GM12878 (cell line): ENCODE measurements around the gene FAM89B. TPM values are rescaled to one million over a fixed set of nuclear protein-coding genes. Genes with fewer than 3 reads are reported as not detected.

ENCODE experiments used
- ATF7 ChIP-seq: fragments of 450-650 bp; IDR thresholded peaks from 2 replicates; pipeline ENCODE4 v1.6.1; 2016; ENCODE audit warnings: low read depth, mild to moderate bottlenecking
- CHD1 ChIP-seq: IDR thresholded peaks from 2 replicates; pipeline ENCODE4 v1.6.1; 2012; ENCODE audit warnings: low read depth, low read length, improper control_type of control experiment
- CHD4 ChIP-seq: fragments of 200-600 bp; sonication (generic); IDR thresholded peaks from 2 replicates; pipeline ENCODE4 v1.6.1; 2016; ENCODE audit warnings: mild to moderate bottlenecking
- ETV6 ChIP-seq, 2 experiments: fragments of 450-650 bp in 1 of 2; IDR thresholded peaks in 1 of 2; conservative IDR thresholded peaks in 1 of 2; 2 replicates each; pipeline ENCODE4 v1.6.1; 2014; ENCODE audit warnings: antibody characterized with exemption in 1 of 2, borderline replicate concordance in 1 of 2, low read depth in 1 of 2, mild to moderate bottlenecking in 1 of 2, moderate library complexity in 1 of 2
- FOXK2 ChIP-seq: fragments of 450-650 bp; IDR thresholded peaks from 2 replicates; pipeline ENCODE4 v1.6.1; 2017; ENCODE audit warnings: mild to moderate bottlenecking, moderate library complexity
- FOXM1 ChIP-seq: IDR thresholded peaks from 2 replicates; pipeline ENCODE4 v1.6.1; 2012; ENCODE audit warnings: low read depth, mild to moderate bottlenecking, inconsistent platforms, low read length, moderate library complexity
- HDAC2 ChIP-seq: fragments of 200-600 bp; sonication (generic); IDR thresholded peaks from 2 replicates; pipeline ENCODE4 v1.6.1; 2017
- IRF4 ChIP-seq: IDR thresholded peaks from 2 replicates; pipeline ENCODE4 v1.6.1; 2011; ENCODE audit warnings: low read depth, low read length
- JUNB ChIP-seq: IDR thresholded peaks from 2 replicates; pipeline ENCODE4 v1.6.1; 2016; ENCODE audit warnings: antibody characterized with exemption, mild to moderate bottlenecking
- MYB ChIP-seq: fragments of 150-350 bp; IDR thresholded peaks from 2 replicates; pipeline ENCODE4 v1.6.1; 2014; ENCODE audit warnings: mild to moderate bottlenecking, low read depth, low read length, borderline replicate concordance
- NFYA ChIP-seq: IDR thresholded peaks from 2 replicates; pipeline ENCODE4 v1.6.1; 2011; ENCODE audit warnings: low read depth, mild to moderate bottlenecking, low read length, improper control_type of control experiment, borderline replicate concordance
- PAX5 ChIP-seq: IDR thresholded peaks from 2 replicates; pipeline ENCODE4 v1.6.1; 2011; ENCODE audit warnings: low read depth, low read length, borderline replicate concordance
- RAD51 ChIP-seq: fragments of 450-650 bp; IDR thresholded peaks from 2 replicates; pipeline ENCODE4 v1.6.1; 2016; ENCODE audit warnings: moderate library complexity, mild to moderate bottlenecking, inconsistent platforms
- SMAD5 ChIP-seq: IDR thresholded peaks from 2 replicates; pipeline ENCODE4 v1.6.1; 2016; ENCODE audit warnings: antibody characterized with exemption, low read depth
- SP1 ChIP-seq: IDR thresholded peaks from one replicate; pipeline ENCODE4 v1.6.1; 2011; ENCODE audit warnings: low read depth, low read length
- SRF ChIP-seq, 2 experiments: IDR thresholded peaks; 2 replicates each; pipeline ENCODE4 v1.6.1; 2011; ENCODE audit warnings: low read depth in 2 of 2, low read length in 2 of 2, mild to moderate bottlenecking in 1 of 2, moderate library complexity in 1 of 2
- polyA plus RNA-seq, 11 experiments: library from polyadenylated mRNA; depleted of rRNA in 4 of 11; unstranded in 6 of 11; stranded (reverse) in 5 of 11; fragments of >200 nt; fragmentation: Nextera tagmentation in 4 of 11; fragmentation: Illumina TruSeq in 1 of 11; extraction: Ambion mirVana in 4 of 11; extraction: Trizol in 1 of 11; gene quantifications; 1 replicate in 1 of 11; 2 replicates in 10 of 11; pipeline versions ENCODE4 v1.2.1 to v1.2.3, GENCODE V29; 2011 to 2016; ENCODE audit warnings: inconsistent platforms in 2 of 11, missing spikeins in 2 of 11, low read depth in 1 of 11
- total RNA-seq, 4 experiments: library from RNA; depleted of rRNA in 3 of 4; stranded (reverse); fragments of >200 nt in 3 of 4; fragmentation: Illumina TruSeq in 1 of 4; extraction: Trizol in 1 of 4; gene quantifications; 2 replicates each; pipeline versions ENCODE4 v1.2.1 to v1.2.3, GENCODE V29; 2013 to 2021
- TF ChIP-seq, protein P1 (sequence below): fragments of 450-650 bp; IDR thresholded peaks from 2 replicates; pipeline ENCODE4 v1.6.1; 2017; ENCODE audit warnings: low read depth, mild to moderate bottlenecking, moderate library complexity
- TF ChIP-seq, protein P2 (sequence below): fragments of 450-650 bp; IDR thresholded peaks from 2 replicates; pipeline ENCODE4 v1.6.1; 2017; ENCODE audit warnings: borderline replicate concordance

FAM89B gene
- total and polyA plus RNA-seq, 10 of the 15 experiments (the other 5 are each of a cell fraction or from before 2014, with no cell fraction given), result 0.34 to 36.7 (median 9.8) TPM

DNA sequence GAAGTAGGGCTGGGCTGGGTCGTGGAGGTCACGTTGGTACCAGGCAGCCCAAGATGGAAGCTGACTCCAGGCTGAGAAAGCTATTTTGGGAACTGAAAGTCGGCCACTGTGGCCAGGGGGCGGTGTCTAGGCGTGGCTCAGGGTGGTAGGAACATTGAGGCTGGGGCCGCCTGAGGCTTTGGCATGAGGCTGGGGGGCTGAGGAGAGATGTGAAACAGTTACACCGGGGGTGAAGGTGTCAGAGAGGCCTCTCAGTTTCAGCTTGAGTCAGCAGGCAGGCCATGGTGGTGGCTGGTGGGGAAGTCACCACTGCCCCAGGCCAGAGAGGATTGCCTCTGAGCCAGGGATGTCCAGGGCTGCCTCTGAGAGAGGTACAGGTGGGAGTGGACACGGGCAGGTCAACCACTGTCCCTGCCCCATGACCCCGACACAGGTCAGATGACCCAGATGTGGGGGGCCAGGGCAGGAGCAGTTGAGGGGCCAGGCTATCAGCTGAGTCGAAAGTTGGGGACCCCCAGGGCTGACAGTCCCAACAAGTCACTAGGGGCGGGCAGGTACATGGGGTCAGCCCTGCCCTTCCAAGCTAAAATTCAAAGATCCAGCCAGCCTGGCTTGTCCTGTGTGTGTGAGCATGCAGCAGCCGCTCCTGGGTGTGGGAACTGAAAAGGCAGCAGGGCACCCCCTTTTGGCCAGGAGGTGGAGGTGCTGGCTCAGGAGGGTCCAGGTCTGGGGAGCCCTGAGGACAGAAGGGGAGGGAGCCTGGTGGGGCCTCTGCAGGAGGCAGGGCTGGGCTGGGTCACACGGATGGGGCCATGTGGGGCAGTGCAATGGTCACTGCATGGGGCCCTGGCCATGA, 16.1 kb downstream of the FAM89B start (continued):
- peak; percentile 88 for TF ChIP-seq PAX5
- TF ChIP-seq JUNB, result peak; percentile 92
- no peak for TF ChIP-seq FOXK2
- TF ChIP-seq NFYA, result no peak
- peak in 1 of 2 experiments; percentile 75; a peak in 2 of 4 replicates for TF ChIP-seq ETV6 (conservative IDR thresholded peaks at IDR 0.05 in 1 of 2, IDR thresholded peaks at IDR 0.05 in 1 of 2; ENCODE audit: borderline replicate concordance in 1 of 2, low read depth in 1 of 2)
- peak; percentile 54; the same call in 1 of the 2 replicates for TF ChIP-seq MYB
- TF ChIP-seq CHD4, result no peak
- TF ChIP-seq IRF4, result peak; percentile 99
- peak; percentile 55; the same call in 1 of the 2 replicates for TF ChIP-seq RAD51
- no peak for TF ChIP-seq HDAC2
- TF ChIP-seq SMAD5, result no peak
- peak; percentile 76; the same call in 1 of the 2 replicates for TF ChIP-seq FOXM1
- no peak for TF ChIP-seq CHD1
- TF ChIP-seq, protein P1, sequence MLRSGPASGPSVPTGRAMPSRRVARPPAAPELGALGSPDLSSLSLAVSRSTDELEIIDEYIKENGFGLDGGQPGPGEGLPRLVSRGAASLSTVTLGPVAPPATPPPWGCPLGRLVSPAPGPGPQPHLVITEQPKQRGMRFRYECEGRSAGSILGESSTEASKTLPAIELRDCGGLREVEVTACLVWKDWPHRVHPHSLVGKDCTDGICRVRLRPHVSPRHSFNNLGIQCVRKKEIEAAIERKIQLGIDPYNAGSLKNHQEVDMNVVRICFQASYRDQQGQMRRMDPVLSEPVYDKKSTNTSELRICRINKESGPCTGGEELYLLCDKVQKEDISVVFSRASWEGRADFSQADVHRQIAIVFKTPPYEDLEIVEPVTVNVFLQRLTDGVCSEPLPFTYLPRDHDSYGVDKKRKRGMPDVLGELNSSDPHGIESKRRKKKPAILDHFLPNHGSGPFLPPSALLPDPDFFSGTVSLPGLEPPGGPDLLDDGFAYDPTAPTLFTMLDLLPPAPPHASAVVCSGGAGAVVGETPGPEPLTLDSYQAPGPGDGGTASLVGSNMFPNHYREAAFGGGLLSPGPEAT, result peak; percentile 92
- peak; percentile 85 for TF ChIP-seq ATF7
- peak; percentile 87 for TF ChIP-seq SP1
- TF ChIP-seq, protein P2, sequence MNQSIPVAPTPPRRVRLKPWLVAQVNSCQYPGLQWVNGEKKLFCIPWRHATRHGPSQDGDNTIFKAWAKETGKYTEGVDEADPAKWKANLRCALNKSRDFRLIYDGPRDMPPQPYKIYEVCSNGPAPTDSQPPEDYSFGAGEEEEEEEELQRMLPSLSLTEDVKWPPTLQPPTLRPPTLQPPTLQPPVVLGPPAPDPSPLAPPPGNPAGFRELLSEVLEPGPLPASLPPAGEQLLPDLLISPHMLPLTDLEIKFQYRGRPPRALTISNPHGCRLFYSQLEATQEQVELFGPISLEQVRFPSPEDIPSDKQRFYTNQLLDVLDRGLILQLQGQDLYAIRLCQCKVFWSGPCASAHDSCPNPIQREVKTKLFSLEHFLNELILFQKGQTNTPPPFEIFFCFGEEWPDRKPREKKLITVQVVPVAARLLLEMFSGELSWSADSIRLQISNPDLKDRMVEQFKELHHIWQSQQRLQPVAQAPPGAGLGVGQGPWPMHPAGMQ, result no peak
- TF ChIP-seq SRF (IDR thresholded peaks at IDR 0.05; ENCODE audit: low read depth in 2 of 2, low read length in 2 of 2), result no peak
